T-helper 17 cell (primary cell): ENCODE results near the gene FSHR. TPM values are rescaled to one million over a fixed set of nuclear protein-coding genes. Genes with fewer than 3 reads are reported as not detected.

Experiments used
- ATAC-seq: fragments of 150-1000 bp; cut with Tn5 transposase; 2 replicates; pipeline ENCODE4 v1.10.0; 2021; ENCODE audit warnings: mild to moderate bottlenecking, moderate library complexity
- DNase-seq, 3 donors: peaks; one replicate each; pipeline versions ENCODE4 v3.0.0 to v3.0.0-alpha.2; 2020 to 2021
- H3K9me3 ChIP-seq: one replicate; pipeline ENCODE4 v1.7.0; 2013; ENCODE audit warnings: low read length, mild to moderate bottlenecking; ENCODE audit not compliant: control insufficient read depth, poor library complexity, severe bottlenecking
- H3K27ac Mint-ChIP-seq: one replicate; pipeline ENCODE4 v1.8.0; 2022; ENCODE audit warnings: mild to moderate bottlenecking, moderate library complexity, mixed read lengths
- H3K27me3 Mint-ChIP-seq: one replicate; pipeline ENCODE4 v1.8.0; 2022; ENCODE audit warnings: mixed read lengths
- H3K36me3 Mint-ChIP-seq: one replicate; pipeline ENCODE4 v1.8.0; 2022; ENCODE audit warnings: low read depth, mixed read lengths
- H3K4me1 Mint-ChIP-seq: one replicate; pipeline ENCODE4 v1.8.0; 2022; ENCODE audit warnings: mild to moderate bottlenecking, mixed read lengths
- H3K4me3 Mint-ChIP-seq: one replicate; pipeline ENCODE4 v1.8.0; 2022; ENCODE audit warnings: mild to moderate bottlenecking, moderate library complexity, mixed read lengths
- total RNA-seq, 4 donors: library from RNA in 2 of 4; stranded (reverse) in 2 of 4; gene quantifications; one replicate each; pipeline ENCODE4 v1.2.3 and lab custom pipeline; 2022 to 2026

Gene FSHR
- total RNA-seq, 2 donors from 2014 or later = not detected

- no peaks in the 10 kb centered on the region for H3K4me1 Mint-ChIP-seq
- ATAC-seq (no peak), DNase-seq (no peak)
- H3K9me3 ChIP-seq = no peaks in the 10 kb centered on the region
- no peak overlapping the region for H3K27ac Mint-ChIP-seq
- H3K27me3 Mint-ChIP-seq = no peaks in the 10 kb centered on the region
- no peak overlapping the region for H3K4me3 Mint-ChIP-seq
- no peaks in the 10 kb centered on the region for H3K36me3 Mint-ChIP-seq
These were observed 52.2 kb downstream of the FSHR start for GRCh38 chr2:49102146-49102545.

GRCh38 chr2:49080681-49081080 is 73.6 kb downstream of the FSHR start:
- Mint-ChIP-seq H3K27me3 (no peaks in the 10 kb centered on the region), H3K4me1 (no peaks in the 10 kb centered on the region), H3K4me3 (no peak overlapping the region), H3K27ac (no peak overlapping the region), H3K36me3 (no peaks in the 10 kb centered on the region)
- no peak for ATAC-seq
- DNase-seq = no peak
- H3K9me3 ChIP-seq = no peaks in the 10 kb centered on the region

GRCh38 chr2:49070716-49071115 is 83.6 kb downstream of the FSHR start:
- DNase-seq (no peak), ATAC-seq (no peak)
- Mint-ChIP-seq H3K27ac (no peak overlapping the region), H3K27me3 (no peaks in the 10 kb centered on the region), H3K4me3 (no peak overlapping the region), H3K4me1 (no peaks in the 10 kb centered on the region), H3K36me3 (no peaks in the 10 kb centered on the region)
- H3K9me3 ChIP-seq = no peaks in the 10 kb centered on the region

GRCh38 chr2:49069829-49070228 is 84.5 kb downstream of the FSHR start:
- no peak overlapping the region for H3K4me3 Mint-ChIP-seq

GRCh38 chr2:49068613-49069012 is 85.7 kb downstream of the FSHR start:
- DNase-seq (no peak), ATAC-seq (no peak)
- H3K36me3 Mint-ChIP-seq = no peaks in the 10 kb centered on the region
- H3K27ac Mint-ChIP-seq = no peak overlapping the region
- no peaks in the 10 kb centered on the region for H3K9me3 ChIP-seq
- H3K27me3 Mint-ChIP-seq = no peaks in the 10 kb centered on the region
- H3K4me1 Mint-ChIP-seq = no peaks in the 10 kb centered on the region
- H3K4me3 Mint-ChIP-seq = no peak overlapping the region

More at GRCh38 chr2:49069829-49070228, 84.5 kb downstream of the FSHR start:
- H3K4me1 Mint-ChIP-seq = no peaks in the 10 kb centered on the region
- no peaks in the 10 kb centered on the region for H3K36me3 Mint-ChIP-seq
- ATAC-seq (no peak), DNase-seq (no peak)
- H3K9me3 ChIP-seq = no peaks in the 10 kb centered on the region
- no peak overlapping the region for H3K27ac Mint-ChIP-seq
- H3K27me3 Mint-ChIP-seq = no peaks in the 10 kb centered on the region

- H3K27ac Mint-ChIP-seq = no peak overlapping the region
- no peaks in the 10 kb centered on the region for H3K27me3 Mint-ChIP-seq
- DNase-seq (no peak), ATAC-seq (no peak)
- no peaks in the 10 kb centered on the region for H3K9me3 ChIP-seq
- H3K4me3 Mint-ChIP-seq = no peak overlapping the region
- no peaks in the 10 kb centered on the region for H3K36me3 Mint-ChIP-seq
- no peaks in the 10 kb centered on the region for H3K4me1 Mint-ChIP-seq
These were observed 86.3 kb downstream of the FSHR start for GRCh38 chr2:49067971-49068370.

- H3K4me1 Mint-ChIP-seq = no peaks in the 10 kb centered on the region
- no peaks in the 10 kb centered on the region for H3K36me3 Mint-ChIP-seq
- H3K9me3 ChIP-seq = peaks cover 3% of the 10 kb centered on the region
- no peak overlapping the region for H3K4me3 Mint-ChIP-seq
- ATAC-seq (no peak), DNase-seq (no peak)
- H3K27ac Mint-ChIP-seq = no peak overlapping the region
- no peaks in the 10 kb centered on the region for H3K27me3 Mint-ChIP-seq
These were observed 101.2 kb downstream of the FSHR start for GRCh38 chr2:49053156-49053555.

GRCh38 chr2:49050265-49050664 is 104.0 kb downstream of the FSHR start:
- no peak overlapping the region for H3K27ac Mint-ChIP-seq
- no peaks in the 10 kb centered on the region for H3K36me3 Mint-ChIP-seq
- ATAC-seq = no peak
- DNase-seq = no peak
- H3K4me1 Mint-ChIP-seq = no peaks in the 10 kb centered on the region
- H3K9me3 ChIP-seq = peaks cover 2% of the 10 kb centered on the region
- no peak overlapping the region for H3K4me3 Mint-ChIP-seq
- H3K27me3 Mint-ChIP-seq = no peaks in the 10 kb centered on the region

- Mint-ChIP-seq H3K36me3 (no peaks in the 10 kb centered on the region), H3K27ac (no peak overlapping the region), H3K4me1 (no peaks in the 10 kb centered on the region), H3K4me3 (no peak overlapping the region), H3K27me3 (no peaks in the 10 kb centered on the region)
- ATAC-seq (no peak), DNase-seq (no peak)
- H3K9me3 ChIP-seq = peaks cover 2% of the 10 kb centered on the region
These were observed 105.2 kb downstream of the FSHR start for GRCh38 chr2:49049161-49049560.

GRCh38 chr2:49045083-49045482 is 109.2 kb downstream of the FSHR start:
- no peaks in the 10 kb centered on the region for H3K27me3 Mint-ChIP-seq
- H3K4me1 Mint-ChIP-seq = no peaks in the 10 kb centered on the region
- no peaks in the 10 kb centered on the region for H3K36me3 Mint-ChIP-seq
- DNase-seq (no peak), ATAC-seq (no peak)
- no peak overlapping the region for H3K27ac Mint-ChIP-seq
- no peak overlapping the region for H3K4me3 Mint-ChIP-seq
- peaks cover 2% of the 10 kb centered on the region for H3K9me3 ChIP-seq

GRCh38 chr2:49044350-49045079 is 109.8 kb downstream of the FSHR start:
- Mint-ChIP-seq H3K27me3 (no peaks in the 10 kb centered on the region), H3K36me3 (no peaks in the 10 kb centered on the region), H3K27ac (no peak overlapping the region), H3K4me3 (no peak overlapping the region), H3K4me1 (no peaks in the 10 kb centered on the region)
- ATAC-seq = no peak
- peaks cover 2% of the 10 kb centered on the region for H3K9me3 ChIP-seq
- no peak for DNase-seq

GRCh38 chr2:49043405-49043982 is 110.8 kb downstream of the FSHR start:
- no peaks in the 10 kb centered on the region for H3K36me3 Mint-ChIP-seq
- ATAC-seq (no peak), DNase-seq (no peak)
- H3K9me3 ChIP-seq = peaks cover 2% of the 10 kb centered on the region
- no peaks in the 10 kb centered on the region for H3K27me3 Mint-ChIP-seq
- no peak overlapping the region for H3K27ac Mint-ChIP-seq
- no peaks in the 10 kb centered on the region for H3K4me1 Mint-ChIP-seq
- H3K4me3 Mint-ChIP-seq = no peak overlapping the region

- DNase-seq (no peak), ATAC-seq (no peak)
- Mint-ChIP-seq H3K27me3 (no peaks in the 10 kb centered on the region), H3K4me1 (no peaks in the 10 kb centered on the region), H3K4me3 (no peak overlapping the region), H3K36me3 (no peaks in the 10 kb centered on the region), H3K27ac (no peak overlapping the region)
- H3K9me3 ChIP-seq = peaks cover 2% of the 10 kb centered on the region
These were observed 111.8 kb downstream of the FSHR start for GRCh38 chr2:49042488-49042887.

- Mint-ChIP-seq H3K4me1 (no peaks in the 10 kb centered on the region), H3K27ac (no peak overlapping the region), H3K27me3 (no peaks in the 10 kb centered on the region), H3K36me3 (no peaks in the 10 kb centered on the region), H3K4me3 (no peak overlapping the region)
- ATAC-seq (no peak), DNase-seq (no peak)
- H3K9me3 ChIP-seq = no peaks in the 10 kb centered on the region
These were observed 113.3 kb downstream of the FSHR start for GRCh38 chr2:49041061-49041460.
